Esophagus squamous epithelium (tissue), 4 donors: ENCODE data around the gene ZNF280A.
"Not testable (repeated sequence)": the region's sequence is repeated elsewhere in the genome, so short reads cannot be mapped to it uniquely, and the experiment has no call there.

Experiments used
- POLR2A ChIP-seq, 4 donors: fragments of 450-650 bp; IDR thresholded peaks; one replicate each; pipeline ENCODE4 v1.6.1; 2017; ENCODE audit warnings: antibody characterized with exemption in 4 of 4, mild to moderate bottlenecking in 4 of 4, moderate library complexity in 3 of 4
- TF ChIP-seq, protein P1 (sequence below), 6 experiments: fragments of 450-650 bp in 4 of 6; fragments of 200-600 bp in 2 of 6; sonication (generic) in 2 of 6; IDR thresholded peaks; one replicate each; pipeline ENCODE4 v1.5.1; 2016 to 2019; ENCODE audit warnings: antibody characterized with exemption in 6 of 6, mild to moderate bottlenecking in 4 of 6, moderate library complexity in 4 of 6

DNA sequence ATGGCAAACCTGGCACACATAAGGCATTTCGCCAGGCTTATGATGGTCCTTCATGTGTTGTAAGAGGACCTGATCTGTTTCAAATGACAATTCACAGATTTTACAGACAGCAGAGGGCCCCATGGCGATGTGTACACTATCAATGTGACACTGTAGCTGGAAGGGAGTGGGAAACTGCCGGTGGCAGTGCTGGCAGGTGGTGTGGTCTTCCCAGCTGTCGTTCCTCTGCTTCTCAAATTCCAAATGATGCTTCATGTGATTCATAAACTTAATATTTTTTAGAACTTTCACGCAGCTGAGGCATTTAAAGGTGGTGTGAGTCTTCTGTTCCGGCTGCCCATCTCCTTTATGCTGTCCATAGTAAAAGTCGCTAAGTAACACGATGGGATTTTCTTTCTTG, 5.6 kb downstream of the ZNF280A start:
- TF ChIP-seq, protein P1, sequence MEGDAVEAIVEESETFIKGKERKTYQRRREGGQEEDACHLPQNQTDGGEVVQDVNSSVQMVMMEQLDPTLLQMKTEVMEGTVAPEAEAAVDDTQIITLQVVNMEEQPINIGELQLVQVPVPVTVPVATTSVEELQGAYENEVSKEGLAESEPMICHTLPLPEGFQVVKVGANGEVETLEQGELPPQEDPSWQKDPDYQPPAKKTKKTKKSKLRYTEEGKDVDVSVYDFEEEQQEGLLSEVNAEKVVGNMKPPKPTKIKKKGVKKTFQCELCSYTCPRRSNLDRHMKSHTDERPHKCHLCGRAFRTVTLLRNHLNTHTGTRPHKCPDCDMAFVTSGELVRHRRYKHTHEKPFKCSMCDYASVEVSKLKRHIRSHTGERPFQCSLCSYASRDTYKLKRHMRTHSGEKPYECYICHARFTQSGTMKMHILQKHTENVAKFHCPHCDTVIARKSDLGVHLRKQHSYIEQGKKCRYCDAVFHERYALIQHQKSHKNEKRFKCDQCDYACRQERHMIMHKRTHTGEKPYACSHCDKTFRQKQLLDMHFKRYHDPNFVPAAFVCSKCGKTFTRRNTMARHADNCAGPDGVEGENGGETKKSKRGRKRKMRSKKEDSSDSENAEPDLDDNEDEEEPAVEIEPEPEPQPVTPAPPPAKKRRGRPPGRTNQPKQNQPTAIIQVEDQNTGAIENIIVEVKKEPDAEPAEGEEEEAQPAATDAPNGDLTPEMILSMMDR (IDR thresholded peaks at IDR 0.05), result not testable (repeated sequence)
- not testable (repeated sequence) for TF ChIP-seq POLR2A (IDR thresholded peaks at IDR 0.05)
